Activated CD4-positive, alpha-beta T cell treated with anti-CD3 and anti-CD28 coated beads, Interleukin-10, Interleukin-2, amounts not matched to agents 100 ng/mL and 50 ng/mL, durations not matched to agents 16 hours and 8 hours (primary cell): Measurements from ENCODE around the gene DHRS1.

ENCODE experiments used
- DNase-seq: peaks from one replicate; pipeline ENCODE4 v3.0.0-alpha.2; 2020

The DHRS1 gene

DNA sequence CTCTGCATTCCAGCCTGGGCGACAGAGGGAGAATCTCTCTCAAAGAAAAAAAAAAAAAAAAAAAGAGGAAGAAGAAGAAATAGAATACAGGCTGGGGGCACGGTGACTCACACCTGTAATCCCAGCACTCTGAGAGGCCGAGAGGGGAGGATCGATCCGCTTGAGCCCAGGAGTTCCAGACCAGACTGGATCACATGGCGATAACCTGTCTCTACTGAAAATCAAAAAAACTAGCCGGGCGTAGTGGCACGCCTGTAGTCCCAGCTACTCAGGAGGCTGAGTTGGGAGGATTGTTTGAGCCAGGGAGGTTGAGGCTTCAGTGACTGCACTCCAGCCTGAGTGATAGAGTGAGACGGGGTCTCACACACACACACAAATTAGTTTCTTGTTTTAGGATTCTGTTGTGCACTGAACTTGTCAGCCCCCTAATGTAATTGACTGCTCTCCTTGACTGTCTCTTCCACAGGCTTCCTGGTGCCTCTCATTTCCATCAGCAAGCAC lies 56.2 kb downstream of the DHRS1 start:
- DNase-seq: no peak

DNA sequence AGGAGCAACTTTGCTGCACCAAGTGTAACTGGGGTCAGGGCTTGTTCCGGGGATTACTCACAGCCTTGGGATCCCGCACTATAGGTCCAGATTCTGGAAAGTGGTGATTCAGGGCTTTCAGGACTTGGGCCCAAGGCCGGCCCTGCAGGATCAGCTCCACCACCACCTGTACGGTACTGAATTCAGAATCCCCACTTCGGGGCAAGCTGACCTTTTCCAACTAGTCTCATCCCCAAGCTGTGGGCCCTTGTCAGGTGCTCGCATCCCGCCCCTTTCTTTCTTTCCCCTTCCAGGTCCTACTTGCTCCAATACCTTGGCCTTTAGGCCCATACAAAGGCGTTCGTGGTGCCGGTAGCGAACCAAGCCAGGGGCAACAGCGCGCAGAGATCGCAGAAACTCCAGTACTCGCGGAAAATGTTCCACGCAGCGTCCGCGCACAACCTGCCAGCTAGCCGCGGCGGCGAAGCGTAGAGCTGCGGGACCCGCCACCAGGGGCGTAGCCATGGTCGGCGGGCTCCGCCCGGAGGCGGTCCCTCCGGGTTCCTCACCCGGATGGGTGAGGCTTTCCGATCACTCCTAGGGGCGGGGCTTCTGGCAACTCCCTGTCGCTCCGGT lies 57.6 kb downstream of the DHRS1 start:
- DNase-seq: peak; percentile 96
